MM.1S (cell line): ENCODE results near the gene NKX2-3.

Source experiments
- DNase-seq: peaks from one replicate; pipeline ENCODE4 v3.0.0-alpha.2; 2015
- H2AFZ ChIP-seq: fragments of 300-600 bp; sonication (generic); 2 replicates; pipeline ENCODE4 v1.6.0; 2016; ENCODE audit warnings: antibody characterized with exemption, low read length
- H3F3A ChIP-seq: fragments of 300-600 bp; sonication (generic); 2 replicates; pipeline ENCODE4 v1.6.1; 2016; ENCODE audit warnings: mild to moderate bottlenecking, antibody characterized with exemption, low read length, moderate library complexity, mixed read lengths; ENCODE audit not compliant: insufficient read depth
- H3K27ac ChIP-seq: fragments of 300-600 bp; sonication (generic); 2 replicates; pipeline ENCODE4 v1.5.1; 2016; ENCODE audit warnings: mild to moderate bottlenecking, low read length
- H3K27me3 ChIP-seq: fragments of 300-600 bp; sonication (generic); replicated peaks from 2 replicates; pipeline ENCODE4 v1.6.0; 2016; ENCODE audit warnings: low read length; ENCODE audit not compliant: insufficient read depth
- H3K36me3 ChIP-seq: fragments of 300-600 bp; sonication (generic); replicated peaks from 2 replicates; pipeline ENCODE4 v1.6.1; 2016; ENCODE audit warnings: mild to moderate bottlenecking, low read length, mixed read lengths; ENCODE audit not compliant: insufficient read depth
- H3K4me1 ChIP-seq: fragments of 300-600 bp; sonication (generic); 2 replicates; pipeline ENCODE4 v1.6.1; 2016; ENCODE audit warnings: low read length, mixed read lengths
- H3K4me2 ChIP-seq: fragments of 300-600 bp; sonication (generic); 2 replicates; pipeline ENCODE4 v1.6.0; 2016; ENCODE audit warnings: low read depth, low read length
- H3K4me3 ChIP-seq: fragments of 300-600 bp; sonication (generic); 2 replicates; pipeline ENCODE4 v1.5.1; 2016; ENCODE audit warnings: low read length, mixed read lengths
- H3K79me2 ChIP-seq: fragments of 300-600 bp; sonication (generic); 2 replicates; pipeline ENCODE4 v1.6.1; 2016; ENCODE audit warnings: mixed run types, low read length, mixed read lengths
- H3K9ac ChIP-seq: fragments of 300-600 bp; sonication (generic); 2 replicates; pipeline ENCODE4 v1.6.1; 2016; ENCODE audit warnings: low read length, mixed read lengths
- H3K9me2 ChIP-seq: fragments of 300-600 bp; sonication (generic); replicated peaks from 2 replicates; pipeline ENCODE4 v1.6.1; 2016; ENCODE audit warnings: mild to moderate bottlenecking, low read length, mixed read lengths; ENCODE audit not compliant: insufficient read depth
- H3K9me3 ChIP-seq: fragments of 300-600 bp; sonication (generic); replicated peaks from 2 replicates; pipeline ENCODE4 v1.6.1; 2016; ENCODE audit warnings: mild to moderate bottlenecking, low read length, mixed read lengths; ENCODE audit not compliant: insufficient read depth
- H4K20me1 ChIP-seq: fragments of 300-600 bp; sonication (generic); 2 replicates; pipeline ENCODE4 v1.6.1; 2016; ENCODE audit warnings: mild to moderate bottlenecking, low read length, moderate library complexity, mixed read lengths; ENCODE audit not compliant: insufficient read depth
- EZH2 ChIP-seq: fragments of 300-600 bp; sonication (generic); optimal IDR thresholded peaks from 2 replicates; pipeline ENCODE3; 2017; ENCODE audit warnings: low read depth, mild to moderate bottlenecking, antibody characterized with exemption, low read length, mixed read lengths
- EZH2phosphoT487 ChIP-seq: fragments of 300-600 bp; sonication (generic); IDR thresholded peaks from 2 replicates; pipeline ENCODE4 v1.6.1; 2018; ENCODE audit warnings: antibody characterized with exemption, low read length
- TF ChIP-seq, protein P1 (sequence below): fragments of 300-600 bp; sonication (generic); IDR thresholded peaks from 2 replicates; pipeline ENCODE4 v1.5.1; 2016; ENCODE audit warnings: antibody characterized with exemption, low read length, mixed read lengths

NKX2-3 gene

DNA sequence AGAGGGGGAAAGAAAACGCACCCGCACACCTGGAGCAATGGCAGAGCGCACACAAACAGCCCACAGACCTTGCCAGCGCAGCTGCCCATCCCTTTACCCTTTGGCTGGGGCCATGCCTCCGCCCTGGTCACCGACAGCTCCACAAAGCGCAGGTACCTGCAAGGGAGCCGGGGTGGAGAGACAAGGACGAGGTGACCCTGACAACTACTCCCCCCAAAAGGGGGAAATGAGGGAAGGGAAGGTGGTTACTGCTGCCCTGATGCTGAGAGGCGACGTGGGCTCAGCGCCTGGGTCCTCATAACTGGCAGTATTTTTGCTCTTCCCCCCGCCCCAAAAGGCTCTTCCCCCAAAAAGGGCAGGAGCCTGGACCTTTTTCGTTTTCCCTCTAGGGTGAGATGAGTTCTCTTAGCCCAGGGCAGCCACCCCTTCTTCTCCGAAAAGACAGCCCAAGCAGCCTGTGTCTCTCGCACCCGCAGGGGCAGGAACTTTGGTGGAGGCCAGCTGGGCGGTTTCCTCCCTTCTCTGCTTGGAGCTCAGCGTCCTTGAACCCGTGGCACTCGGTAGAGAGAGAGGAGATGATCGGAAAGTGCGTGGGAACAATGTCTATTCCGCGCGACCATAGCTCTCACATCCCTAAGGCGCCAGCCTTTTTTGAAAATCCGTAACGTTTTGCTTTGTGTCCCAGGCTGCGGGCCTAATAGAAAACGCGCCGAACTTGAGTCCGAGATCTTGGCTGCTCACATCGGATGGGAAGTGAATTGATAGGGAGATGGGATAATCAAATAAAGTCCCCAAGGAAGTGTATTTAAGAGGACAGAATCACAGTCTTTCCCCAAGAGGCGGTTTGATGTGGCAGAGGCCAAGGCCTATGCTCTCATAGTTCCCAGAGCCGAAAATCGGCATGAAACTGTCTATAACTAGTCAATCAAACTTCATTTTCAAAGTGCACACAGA, 1.0 kb downstream of the NKX2-3 start:
- peaks cover 72% of the 10 kb centered on the region for H3K27me3 ChIP-seq

DNA sequence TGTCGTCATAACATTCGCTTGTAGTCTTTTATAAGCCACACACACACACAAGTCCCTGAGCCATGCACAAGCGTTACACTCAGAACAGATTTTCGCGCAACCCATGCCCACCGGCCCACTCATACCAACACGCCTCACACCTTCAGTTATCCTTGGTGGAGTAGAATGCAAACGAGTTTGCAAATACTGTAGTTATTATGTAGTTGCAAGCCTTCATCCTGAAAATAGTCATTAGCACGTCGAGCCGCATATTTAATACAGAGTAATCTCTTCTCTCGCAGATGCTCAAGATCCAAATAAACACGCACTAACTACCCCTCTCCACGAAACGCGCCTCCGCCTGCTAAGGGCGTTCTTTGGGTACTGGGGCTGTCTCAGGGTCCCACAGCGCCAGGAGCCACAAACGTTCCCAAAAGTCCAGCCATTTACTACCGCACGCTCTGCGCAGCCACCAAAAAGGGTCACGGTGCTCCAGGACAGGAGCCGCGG, 1.8 kb downstream of the NKX2-3 start:
- DNase-seq = no peak
- Histone ChIP-seq H3K36me3 (no peaks in the 10 kb centered on the region), H3K9me3 (no peaks in the 10 kb centered on the region), H3K79me2 (no peaks in the 10 kb centered on the region), H2AFZ (no peak overlapping the region), H3K27me3 (peaks cover 73% of the 10 kb centered on the region), H3K9me2 (no peaks in the 10 kb centered on the region), H3F3A (no peaks in the 10 kb centered on the region), H3K4me2 (no peak overlapping the region), H3K4me3 (no peak overlapping the region), H4K20me1 (no peaks in the 10 kb centered on the region), H3K27ac (no peak overlapping the region), H3K9ac (no peak overlapping the region), H3K4me1 (no peaks in the 10 kb centered on the region)
- TF ChIP-seq, protein P1, sequence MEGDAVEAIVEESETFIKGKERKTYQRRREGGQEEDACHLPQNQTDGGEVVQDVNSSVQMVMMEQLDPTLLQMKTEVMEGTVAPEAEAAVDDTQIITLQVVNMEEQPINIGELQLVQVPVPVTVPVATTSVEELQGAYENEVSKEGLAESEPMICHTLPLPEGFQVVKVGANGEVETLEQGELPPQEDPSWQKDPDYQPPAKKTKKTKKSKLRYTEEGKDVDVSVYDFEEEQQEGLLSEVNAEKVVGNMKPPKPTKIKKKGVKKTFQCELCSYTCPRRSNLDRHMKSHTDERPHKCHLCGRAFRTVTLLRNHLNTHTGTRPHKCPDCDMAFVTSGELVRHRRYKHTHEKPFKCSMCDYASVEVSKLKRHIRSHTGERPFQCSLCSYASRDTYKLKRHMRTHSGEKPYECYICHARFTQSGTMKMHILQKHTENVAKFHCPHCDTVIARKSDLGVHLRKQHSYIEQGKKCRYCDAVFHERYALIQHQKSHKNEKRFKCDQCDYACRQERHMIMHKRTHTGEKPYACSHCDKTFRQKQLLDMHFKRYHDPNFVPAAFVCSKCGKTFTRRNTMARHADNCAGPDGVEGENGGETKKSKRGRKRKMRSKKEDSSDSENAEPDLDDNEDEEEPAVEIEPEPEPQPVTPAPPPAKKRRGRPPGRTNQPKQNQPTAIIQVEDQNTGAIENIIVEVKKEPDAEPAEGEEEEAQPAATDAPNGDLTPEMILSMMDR = no peak
- no peak for TF ChIP-seq EZH2
- TF ChIP-seq EZH2phosphoT487 = no peak

More for the DNA sequence above, 1.0 kb downstream of the NKX2-3 start:
- Histone ChIP-seq H3F3A (no peaks in the 10 kb centered on the region), H3K4me3 (no peak overlapping the region), H3K4me1 (no peaks in the 10 kb centered on the region), H3K79me2 (no peaks in the 10 kb centered on the region), H3K27ac (no peak overlapping the region), H3K9me3 (no peaks in the 10 kb centered on the region), H3K4me2 (peak overlapping the region; percentile 80; the same call in 1 of the 2 replicates), H3K9ac (no peak overlapping the region), H3K36me3 (no peaks in the 10 kb centered on the region), H2AFZ (no peak overlapping the region), H4K20me1 (no peaks in the 10 kb centered on the region), H3K9me2 (no peaks in the 10 kb centered on the region)
- no peak for TF ChIP-seq EZH2phosphoT487
- TF ChIP-seq, protein P1 = no peak
- TF ChIP-seq EZH2 = no peak
- no peak for DNase-seq

DNA sequence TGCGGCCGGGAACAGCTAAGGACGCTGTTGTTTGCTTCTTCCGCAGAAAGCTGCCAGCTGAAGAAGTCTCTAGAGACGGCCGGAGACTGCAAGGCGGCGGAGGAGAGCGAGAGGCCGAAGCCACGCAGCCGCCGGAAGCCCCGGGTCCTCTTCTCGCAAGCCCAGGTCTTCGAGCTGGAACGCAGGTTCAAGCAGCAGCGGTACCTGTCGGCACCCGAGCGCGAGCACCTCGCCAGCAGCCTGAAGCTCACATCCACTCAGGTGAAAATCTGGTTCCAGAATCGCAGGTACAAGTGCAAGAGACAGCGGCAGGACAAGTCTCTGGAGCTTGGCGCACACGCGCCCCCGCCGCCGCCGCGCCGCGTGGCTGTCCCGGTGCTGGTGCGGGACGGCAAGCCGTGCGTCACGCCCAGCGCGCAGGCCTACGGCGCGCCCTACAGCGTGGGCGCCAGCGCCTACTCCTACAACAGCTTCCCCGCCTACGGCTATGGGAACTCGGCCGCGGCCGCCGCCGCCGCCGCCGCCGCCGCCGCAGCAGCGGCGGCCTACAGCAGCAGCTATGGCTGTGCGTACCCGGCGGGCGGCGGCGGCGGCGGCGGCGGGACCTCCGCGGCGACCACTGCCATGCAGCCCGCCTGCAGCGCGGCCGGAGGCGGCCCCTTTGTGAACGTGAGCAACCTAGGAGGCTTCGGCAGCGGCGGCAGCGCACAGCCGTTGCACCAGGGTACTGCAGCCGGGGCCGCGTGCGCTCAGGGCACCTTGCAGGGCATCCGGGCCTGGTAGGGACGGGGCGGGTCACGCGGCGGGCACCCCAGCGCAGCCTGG, 2.4 kb downstream of the NKX2-3 start:
- Histone ChIP-seq H3K4me3 (no peak overlapping the region), H3K9me2 (no peaks in the 10 kb centered on the region), H3F3A (no peaks in the 10 kb centered on the region), H3K9me3 (no peaks in the 10 kb centered on the region), H3K4me2 (no peak overlapping the region), H4K20me1 (no peaks in the 10 kb centered on the region), H3K27me3 (peaks cover 77% of the 10 kb centered on the region), H2AFZ (no peak overlapping the region), H3K4me1 (no peaks in the 10 kb centered on the region), H3K9ac (no peak overlapping the region), H3K27ac (no peak overlapping the region), H3K36me3 (no peaks in the 10 kb centered on the region), H3K79me2 (no peaks in the 10 kb centered on the region)
- TF ChIP-seq, protein P1 = no peak
- TF ChIP-seq EZH2 = no peak
- no peak for TF ChIP-seq EZH2phosphoT487
- no peak for DNase-seq
